AG04449 (cell line): Measurements from ENCODE around the gene ARNT2.

Source experiments
- CTCF ChIA-PET: fragments of 350-600 bp; formaldehyde crosslinking; extraction: SDS; loops from one replicate; lab custom pipeline; 2021; ENCODE audit warnings: antibody characterized with exemption; lab: Yijun Ruan, JAX
- POLR2A ChIA-PET: fragments of 400-600, 350-600 bp; formaldehyde crosslinking; extraction: SDS; loops from one replicate; lab custom pipeline; 2020; ENCODE audit warnings: antibody characterized with exemption, inconsistent platforms; lab: Yijun Ruan, JAX
- DNase-seq: peaks from one replicate; pipeline ENCODE4 v3.0.0-alpha.2; 2010; ENCODE audit warnings: low read depth, low spot score
- H3K4me3 ChIP-seq: 2 replicates; pipeline ENCODE4 v1.5.1; 2011; ENCODE audit warnings: low read depth, mild to moderate bottlenecking, control low read depth, low read length
- TF ChIP-seq, protein P1 (sequence below): IDR thresholded peaks from one replicate; pipeline ENCODE4 v1.5.1; 2011; ENCODE audit warnings: mild to moderate bottlenecking, moderate library complexity, low read length, control low read depth, inconsistent platforms; ENCODE audit not compliant: insufficient read depth; ENCODE audit errors: missing control alignments

Gene ARNT2

DNA sequence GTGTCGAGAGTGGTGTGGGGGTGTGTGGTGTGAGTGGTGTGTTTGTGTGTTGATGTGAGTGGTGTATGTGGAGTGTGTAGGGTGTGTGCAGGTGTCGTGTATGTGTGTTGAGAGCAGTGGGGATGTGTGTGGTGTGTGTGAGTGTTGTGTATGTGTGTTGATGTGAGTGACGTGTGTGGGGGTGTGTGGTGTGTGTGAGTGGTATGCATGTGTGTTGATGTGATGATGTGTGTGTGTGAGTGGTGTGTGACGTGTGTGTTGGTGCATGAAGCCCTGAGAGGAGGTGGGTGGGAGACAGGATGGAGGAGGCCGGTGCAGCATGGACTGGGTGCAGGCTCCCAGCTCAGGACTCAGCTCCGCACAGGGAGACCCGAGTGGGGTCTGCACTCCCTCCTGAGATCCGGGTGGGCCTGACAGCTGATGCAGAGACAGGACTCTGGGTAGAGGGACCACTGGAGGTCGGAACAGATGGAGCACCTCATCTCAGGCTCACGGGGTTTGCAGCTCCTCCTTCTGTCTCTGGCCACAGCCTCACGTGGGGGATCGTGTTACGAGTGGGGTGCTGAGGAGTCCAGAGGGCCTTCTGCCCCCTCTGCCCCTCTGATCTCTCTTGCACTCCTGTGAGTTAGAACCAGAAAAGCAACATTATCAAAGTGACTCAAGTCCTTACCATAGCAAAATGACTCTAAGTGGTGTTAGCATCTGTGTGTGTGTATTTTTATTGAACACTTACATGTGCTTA is 41.3 kb downstream of the ARNT2 start:
- DNase-seq = no peak
- TF ChIP-seq, protein P1, sequence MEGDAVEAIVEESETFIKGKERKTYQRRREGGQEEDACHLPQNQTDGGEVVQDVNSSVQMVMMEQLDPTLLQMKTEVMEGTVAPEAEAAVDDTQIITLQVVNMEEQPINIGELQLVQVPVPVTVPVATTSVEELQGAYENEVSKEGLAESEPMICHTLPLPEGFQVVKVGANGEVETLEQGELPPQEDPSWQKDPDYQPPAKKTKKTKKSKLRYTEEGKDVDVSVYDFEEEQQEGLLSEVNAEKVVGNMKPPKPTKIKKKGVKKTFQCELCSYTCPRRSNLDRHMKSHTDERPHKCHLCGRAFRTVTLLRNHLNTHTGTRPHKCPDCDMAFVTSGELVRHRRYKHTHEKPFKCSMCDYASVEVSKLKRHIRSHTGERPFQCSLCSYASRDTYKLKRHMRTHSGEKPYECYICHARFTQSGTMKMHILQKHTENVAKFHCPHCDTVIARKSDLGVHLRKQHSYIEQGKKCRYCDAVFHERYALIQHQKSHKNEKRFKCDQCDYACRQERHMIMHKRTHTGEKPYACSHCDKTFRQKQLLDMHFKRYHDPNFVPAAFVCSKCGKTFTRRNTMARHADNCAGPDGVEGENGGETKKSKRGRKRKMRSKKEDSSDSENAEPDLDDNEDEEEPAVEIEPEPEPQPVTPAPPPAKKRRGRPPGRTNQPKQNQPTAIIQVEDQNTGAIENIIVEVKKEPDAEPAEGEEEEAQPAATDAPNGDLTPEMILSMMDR = no peak
- ChIA-PET CTCF (interaction anchor here (1.0 to 3.1 kb wide), 3 partner anchors 10 to 333 kb away, joined by 4 to 12 read pairs (median 9); partner anchors contain the start of gene CEMIP), POLR2A (no interaction called here)
- no peak overlapping the region for H3K4me3 ChIP-seq

DNA sequence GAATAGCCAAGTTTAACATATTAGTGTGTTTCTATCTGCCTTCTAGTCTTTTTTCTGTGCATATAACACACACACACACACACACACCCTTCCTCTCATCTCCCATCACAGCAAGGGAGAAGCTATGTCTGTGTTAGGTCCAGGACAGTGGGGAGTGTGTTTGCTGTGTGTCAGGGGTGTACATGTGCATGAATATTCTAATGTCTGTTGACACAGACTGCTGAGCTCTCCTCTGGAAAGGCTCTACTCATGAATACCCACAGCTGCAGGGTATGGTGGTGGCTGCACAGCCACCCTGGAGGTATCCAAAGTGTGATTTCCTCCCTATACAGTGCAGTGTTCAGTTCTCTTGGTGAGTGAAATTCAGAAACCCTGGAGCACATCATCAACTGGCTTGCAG is 42.9 kb downstream of the ARNT2 start:
- CTCF ChIA-PET = interaction anchor here (0.8 to 3.1 kb wide), 5 partner anchors 8 to 331 kb away, joined by 3 to 12 read pairs (median 8); partner anchors contain the start of gene CEMIP
- H3K4me3 ChIP-seq = no peak overlapping the region
- POLR2A ChIA-PET = no interaction called here
- TF ChIP-seq, protein P1 = no peak
- no peak for DNase-seq

DNA sequence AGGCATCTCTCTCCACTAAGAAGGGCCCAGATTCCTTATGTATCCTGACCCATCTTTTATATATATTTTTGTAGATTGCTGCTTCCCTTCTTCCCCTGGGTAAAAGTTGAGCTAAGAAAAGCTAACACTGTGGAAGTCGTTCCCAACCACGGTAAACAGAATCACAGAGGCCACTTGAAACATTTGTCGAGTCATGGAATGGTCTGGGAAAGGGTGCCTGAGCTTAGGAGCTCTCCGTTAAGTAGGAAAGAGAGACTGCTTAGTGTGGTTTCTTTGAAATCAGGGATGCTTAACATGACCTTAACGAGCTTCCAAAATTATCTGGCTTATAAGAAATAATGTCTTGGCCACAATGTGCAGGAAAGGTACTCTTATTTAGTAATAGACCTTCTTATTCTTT is 45.6 kb downstream of the ARNT2 start:
- DNase-seq = no peak
- ChIA-PET POLR2A (no interaction called here), CTCF (interaction anchor here (0.7 to 1.8 kb wide), 9 partner anchors 9 to 520 kb away, joined by 3 to 7 read pairs (median 5); partner anchors contain the start of gene CEMIP)
- H3K4me3 ChIP-seq = no peak overlapping the region
- TF ChIP-seq, protein P1 = no peak

DNA sequence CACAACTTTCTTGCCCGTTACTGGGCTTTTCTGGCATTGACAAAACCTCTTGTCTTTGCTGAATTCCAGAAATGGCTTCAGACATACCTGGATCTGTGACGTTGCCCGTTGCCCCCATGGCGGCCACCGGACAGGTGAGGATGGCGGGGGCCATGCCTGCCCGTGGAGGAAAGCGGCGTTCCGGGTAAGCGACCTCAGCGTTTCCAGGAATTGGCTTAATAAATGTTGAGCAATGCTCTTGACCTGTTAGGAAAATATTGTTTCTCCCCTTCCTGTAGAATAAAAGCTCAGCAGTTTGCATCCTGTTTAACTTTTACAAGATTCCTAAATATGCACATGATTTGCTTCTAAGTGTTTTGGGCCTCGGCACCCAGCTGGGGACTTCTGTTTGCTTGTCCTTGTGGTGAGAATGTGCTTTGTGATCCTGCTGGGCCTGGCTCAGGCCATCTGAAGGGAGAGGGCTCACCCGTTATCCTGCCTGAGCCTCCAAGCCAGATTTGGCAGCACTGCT is 46.7 kb downstream of the ARNT2 start:
- ChIA-PET POLR2A (no interaction called here), CTCF (interaction anchor here (0.8 to 1.8 kb wide), 8 partner anchors 10 to 335 kb away, joined by 3 to 7 read pairs (median 4); partner anchors contain the start of gene CEMIP)
- no peak overlapping the region for H3K4me3 ChIP-seq
- DNase-seq = no peak
- TF ChIP-seq, protein P1 = no peak

DNA sequence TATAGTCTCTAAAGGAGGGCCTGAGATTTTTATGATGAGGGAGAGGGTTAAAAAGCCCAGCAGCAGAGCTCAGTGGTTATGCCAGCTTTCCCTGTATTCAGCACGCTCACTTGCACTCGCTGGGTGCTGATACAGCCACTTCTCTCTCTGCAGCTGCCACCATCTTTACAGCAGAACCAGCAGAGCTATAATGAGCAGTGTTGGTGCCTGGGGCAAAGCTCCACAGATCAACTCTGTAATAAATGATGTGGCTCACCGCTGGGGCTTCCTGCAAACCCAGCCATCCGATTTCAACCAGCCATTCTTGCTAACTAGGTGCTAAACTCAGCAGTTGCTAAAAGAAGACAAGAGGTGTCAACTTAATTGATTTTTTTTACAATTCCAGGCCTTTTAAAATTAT is 48.0 kb downstream of the ARNT2 start:
- ChIA-PET CTCF (interaction anchor here (11.3 kb wide), 1 partner anchor 326 kb away, joined by 200 read pairs; the partner anchor contains the start of gene CEMIP), POLR2A (no interaction called here)
- no peak for DNase-seq
- no peak overlapping the region for H3K4me3 ChIP-seq
- TF ChIP-seq, protein P1 = no peak
